GM21423 (cell line): ENCODE data around the gene CCDC81.
"Not testable (repeated sequence)": the region's sequence is repeated elsewhere in the genome, so short reads cannot be mapped to it uniquely, and the experiment has no call there.

ENCODE experiments used
- ATAC-seq: cut with Tn5 transposase; IDR thresholded peaks from one replicate; pipeline ENCODE4 v1.9.1; 2021; ENCODE audit warnings: mild to moderate bottlenecking, moderate library complexity; ENCODE audit not compliant: unreplicated experiment

The CCDC81 gene

DNA sequence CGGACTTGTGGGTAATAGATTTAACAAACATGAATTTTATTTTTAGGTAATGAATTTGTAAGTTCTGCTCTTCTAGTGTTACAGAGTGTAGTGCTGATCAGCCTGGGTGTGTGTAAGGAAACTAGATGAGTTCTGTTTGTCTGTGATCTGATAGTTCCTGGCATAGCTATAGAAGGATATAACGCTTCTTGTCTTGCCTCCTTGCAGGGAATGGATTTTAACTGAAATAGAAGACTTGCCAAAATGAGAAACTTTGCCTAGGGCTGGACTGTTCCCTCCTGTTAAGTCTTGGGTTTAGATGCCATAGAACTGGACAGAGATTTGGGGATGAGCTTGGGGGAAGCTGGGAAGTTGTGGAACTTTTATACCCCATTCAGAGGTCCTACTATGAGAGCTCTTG lies 11.6 kb downstream of the CCDC81 start:
- ATAC-seq = no peak

DNA sequence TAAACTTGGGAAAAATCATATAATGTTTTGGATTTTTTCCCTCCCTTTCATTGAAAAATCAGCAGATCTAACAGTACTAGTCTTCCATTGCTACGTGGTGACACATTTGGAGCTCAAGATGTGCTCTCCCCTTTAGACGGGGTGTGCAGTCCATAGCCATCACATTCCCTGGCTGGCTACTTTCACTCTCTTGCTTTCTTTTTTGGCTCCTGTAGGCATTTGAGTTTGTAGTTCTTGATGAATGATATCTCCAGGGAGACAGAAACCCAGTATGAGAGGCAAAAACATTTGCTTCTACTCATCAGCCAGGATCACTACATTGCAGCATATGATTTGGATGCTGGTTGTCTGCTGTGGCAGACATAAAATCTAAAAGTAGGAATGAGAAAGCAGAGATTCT lies 12.1 kb downstream of the CCDC81 start:
- ATAC-seq = no peak

DNA sequence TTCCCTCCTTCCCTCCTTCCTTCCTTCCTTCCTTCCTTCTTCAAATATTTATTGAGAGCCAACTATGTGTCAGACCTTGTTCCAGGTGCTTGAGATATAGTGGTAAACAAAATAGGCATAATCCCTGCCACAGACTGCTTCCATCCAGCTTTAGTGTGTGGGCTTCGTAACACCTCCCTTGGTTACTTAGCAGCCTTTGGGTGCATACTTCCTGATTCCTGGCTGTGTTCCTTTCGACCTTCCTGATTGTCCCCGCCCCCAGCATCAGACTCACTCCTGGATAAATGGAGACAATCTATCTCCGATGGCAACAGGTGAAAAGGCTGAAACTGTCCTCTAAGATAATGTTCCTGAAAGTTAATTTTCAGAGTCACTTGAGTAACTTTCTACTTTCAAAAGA lies 13.5 kb downstream of the CCDC81 start:
- ATAC-seq = no peak

DNA sequence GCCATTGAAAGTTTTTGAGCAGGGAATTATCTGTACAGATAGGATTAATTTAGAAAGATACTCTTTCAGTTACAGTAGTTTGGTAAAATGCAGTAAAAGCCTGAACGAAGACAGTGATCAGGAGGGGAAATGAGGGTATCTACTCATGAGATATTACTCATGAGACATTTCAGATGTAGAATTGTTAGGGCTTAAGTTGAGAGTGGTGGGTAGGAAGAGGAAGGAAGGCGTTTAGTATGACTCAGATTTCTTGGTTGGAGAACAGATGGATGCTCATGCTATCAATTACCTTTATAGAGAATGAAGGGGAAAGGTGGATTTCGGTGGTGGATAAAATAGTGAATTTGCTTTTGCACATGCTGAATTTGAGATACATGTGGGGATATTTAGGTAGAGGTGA lies 15.8 kb downstream of the CCDC81 start:
- ATAC-seq = no peak

DNA sequence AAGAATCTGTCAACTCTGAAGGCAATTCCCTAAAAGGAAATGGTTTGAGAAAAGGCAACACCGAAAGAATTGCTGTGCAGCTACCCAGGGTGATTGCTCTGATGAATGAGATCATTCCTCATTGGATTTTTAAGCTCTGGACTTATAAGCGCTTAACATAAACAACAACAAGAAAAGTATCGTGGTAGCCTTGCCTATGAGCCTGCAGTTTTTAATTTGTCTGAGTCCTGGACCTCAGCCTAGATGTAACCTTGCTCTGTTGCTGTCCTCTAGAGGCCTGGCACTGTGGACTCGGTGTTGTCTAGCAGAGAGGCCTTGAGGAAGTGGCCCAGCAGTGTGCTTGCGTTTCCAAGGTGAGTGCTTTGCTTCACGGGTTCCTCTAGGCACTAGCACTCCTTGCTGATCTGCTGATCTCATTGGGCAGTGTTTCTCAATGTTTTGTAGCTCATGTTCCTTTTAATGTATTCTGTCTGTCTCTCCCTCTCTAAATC lies 20.4 kb downstream of the CCDC81 start:
- ATAC-seq = no peak

DNA sequence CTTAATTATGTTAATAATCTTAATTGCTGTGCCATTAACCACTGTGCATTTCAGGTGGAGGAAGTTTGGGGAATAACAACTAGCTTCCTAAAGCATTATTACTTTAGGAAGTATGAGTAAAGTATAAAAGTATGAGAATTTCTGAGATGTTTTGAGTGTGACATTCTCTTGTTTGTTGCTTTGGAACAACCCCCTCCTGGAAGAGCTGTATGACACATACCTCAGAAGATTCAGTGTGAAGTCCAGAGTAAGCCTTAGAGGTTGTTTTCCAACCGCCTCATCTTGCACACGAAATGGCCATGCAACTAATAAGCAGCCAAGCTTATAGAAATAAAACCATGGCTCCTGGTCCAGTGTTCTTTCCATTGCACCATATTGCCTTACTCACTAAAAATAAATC lies 21.7 kb downstream of the CCDC81 start:
- ATAC-seq = no peak

DNA sequence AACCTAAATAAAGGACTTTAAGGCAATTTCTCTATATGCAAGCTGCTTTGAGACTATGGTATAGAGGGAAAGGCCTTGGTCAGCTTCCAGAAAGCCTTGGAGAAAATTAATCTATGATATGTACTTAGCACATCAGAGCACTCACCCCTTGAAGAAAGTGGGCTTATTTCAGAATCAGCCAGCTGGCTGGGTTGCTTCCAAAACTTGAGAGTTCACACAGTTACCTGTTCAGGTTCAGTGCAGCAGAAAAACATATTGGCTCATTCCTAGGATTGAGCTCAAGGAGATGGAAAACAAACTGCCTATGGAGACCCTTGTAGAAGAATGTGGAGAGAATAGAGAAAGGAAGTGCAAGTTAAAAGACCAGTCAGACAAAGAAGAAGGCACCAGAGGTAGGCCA lies 22.7 kb downstream of the CCDC81 start:
- no peak for ATAC-seq

DNA sequence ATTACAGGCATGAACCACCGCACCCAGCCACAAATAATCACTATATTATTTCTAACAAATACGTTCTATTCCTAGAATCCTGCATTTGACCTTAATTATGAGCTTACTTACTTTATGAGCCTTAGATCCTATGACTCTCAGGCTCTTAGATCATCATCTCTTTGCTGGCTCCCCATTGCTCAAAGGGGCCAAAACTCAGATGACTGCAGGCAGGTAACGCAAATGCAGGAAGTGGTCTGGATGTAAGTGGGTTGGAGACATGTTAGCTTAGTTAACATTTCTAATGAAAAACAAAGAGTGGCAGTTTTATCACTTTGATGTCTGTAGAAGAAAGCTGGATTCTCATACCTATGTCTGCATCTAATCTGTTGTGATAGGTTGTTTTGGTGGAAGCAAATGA lies 23.4 kb downstream of the CCDC81 start:
- ATAC-seq = no peak

DNA sequence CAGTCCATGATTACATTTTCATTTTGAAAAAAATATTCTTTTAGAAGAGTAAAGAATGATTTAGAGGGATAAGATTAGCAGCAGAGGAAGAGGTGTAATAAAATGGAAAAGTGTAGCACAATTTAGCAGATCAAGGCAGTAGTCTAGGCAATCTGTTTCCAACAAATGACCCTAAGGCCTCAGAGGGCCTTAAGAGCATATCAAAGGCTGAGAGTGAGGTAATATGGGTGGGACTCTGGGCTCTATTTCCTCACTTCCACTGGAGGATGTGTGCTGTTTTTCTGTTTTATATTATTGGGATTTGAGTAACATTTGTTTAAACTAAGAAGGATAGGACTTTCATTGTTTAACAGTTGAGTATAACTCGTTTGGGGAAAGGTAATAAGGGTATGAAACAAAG lies 28.8 kb downstream of the CCDC81 start:
- ATAC-seq = no peak

DNA sequence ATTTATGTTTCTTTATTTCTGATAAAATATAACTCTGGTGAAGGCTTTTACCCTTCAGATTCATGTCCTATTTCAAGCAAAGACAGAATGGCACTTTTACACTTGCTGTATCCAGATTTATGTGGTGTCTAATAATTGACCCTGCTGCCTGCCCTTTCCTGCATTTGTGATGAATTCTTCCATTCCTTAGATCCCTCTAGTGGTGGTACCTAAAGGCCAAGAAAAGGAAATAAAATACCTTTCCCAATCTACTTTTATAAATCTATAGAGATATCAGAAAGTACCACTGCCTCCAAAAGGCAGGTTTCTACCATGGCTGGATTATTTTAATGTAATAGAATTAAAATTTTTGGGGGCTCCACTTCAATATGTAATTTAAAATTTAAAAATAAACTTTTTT lies 34.2 kb downstream of the CCDC81 start:
- ATAC-seq = no peak

DNA sequence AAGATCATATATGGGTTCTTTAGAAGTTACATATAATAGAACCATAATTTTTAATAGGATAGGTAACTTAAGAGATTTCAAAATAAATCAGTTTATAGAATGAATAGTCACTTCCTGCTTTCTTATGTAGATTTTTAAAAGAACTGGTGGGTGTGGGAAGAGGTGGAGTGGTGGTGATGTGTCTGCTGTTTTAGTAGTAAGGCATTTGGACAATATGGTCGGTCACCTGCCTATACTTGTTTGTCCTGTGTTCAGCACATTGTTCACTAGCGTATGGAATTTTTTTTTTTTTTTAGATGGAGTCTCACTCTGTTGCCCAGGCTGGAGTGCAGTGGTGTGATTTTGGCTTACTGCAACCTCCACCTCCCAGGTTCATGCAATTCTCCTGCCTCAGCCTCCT lies 39.3 kb downstream of the CCDC81 start:
- no peak for ATAC-seq

DNA sequence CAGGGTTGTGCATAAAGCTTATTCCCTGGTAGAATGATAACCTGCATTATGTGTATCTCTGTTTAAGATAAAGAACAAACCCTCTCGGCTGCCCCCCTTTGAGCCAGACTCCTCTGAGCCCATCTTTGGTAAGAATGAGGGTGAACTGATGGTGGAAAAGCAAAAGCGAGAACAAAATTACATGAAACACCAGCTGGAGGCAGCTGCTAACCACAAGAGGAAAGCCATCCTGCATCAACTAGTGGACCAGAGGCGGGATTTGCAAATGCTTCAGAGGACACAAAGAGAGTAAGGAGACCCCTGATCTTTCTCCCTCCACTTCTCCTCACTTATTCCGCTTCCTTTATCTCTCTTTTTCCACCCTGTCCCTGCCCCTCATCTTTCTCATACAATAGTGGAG lies 40.3 kb downstream of the CCDC81 start:
- ATAC-seq = no peak

DNA sequence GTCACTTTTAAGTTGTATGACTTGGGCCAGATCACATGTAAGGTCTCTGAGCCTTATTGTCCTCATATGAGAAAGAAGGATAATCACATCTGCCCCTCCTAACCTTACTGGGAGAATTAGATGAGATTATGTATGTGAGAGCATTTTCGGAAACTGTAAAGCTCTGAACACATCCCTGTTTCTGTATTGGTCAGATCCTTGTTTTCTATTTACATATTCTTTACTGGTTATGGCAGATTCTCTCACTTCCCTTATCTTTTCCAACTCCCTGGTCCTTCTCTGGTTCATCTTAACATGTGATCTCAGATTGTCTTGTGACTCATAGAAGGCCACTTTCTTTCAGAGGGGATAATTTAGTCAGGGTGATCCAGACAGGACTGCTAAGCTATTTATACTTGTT lies 41.8 kb downstream of the CCDC81 start:
- no peak for ATAC-seq

DNA sequence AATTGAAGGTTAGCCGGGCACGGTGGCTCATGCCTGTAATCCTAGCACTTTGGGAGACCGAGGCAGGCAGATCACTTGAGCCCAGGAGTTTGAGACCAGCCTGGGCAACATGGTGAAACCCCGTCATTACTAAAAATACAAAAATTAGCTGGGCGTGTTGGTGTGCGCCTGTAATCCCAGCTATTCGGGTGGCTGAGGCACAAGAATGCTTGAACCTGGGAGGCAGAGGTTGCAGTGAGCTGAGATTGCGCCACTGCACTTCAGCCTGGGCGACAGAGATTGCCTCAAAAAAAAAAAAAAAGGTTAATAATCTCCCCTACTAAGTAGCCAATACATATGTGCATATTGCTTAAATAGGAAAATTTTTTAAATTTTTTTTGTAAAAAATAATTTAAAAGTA lies 42.3 kb downstream of the CCDC81 start:
- not testable (repeated sequence) for ATAC-seq

DNA sequence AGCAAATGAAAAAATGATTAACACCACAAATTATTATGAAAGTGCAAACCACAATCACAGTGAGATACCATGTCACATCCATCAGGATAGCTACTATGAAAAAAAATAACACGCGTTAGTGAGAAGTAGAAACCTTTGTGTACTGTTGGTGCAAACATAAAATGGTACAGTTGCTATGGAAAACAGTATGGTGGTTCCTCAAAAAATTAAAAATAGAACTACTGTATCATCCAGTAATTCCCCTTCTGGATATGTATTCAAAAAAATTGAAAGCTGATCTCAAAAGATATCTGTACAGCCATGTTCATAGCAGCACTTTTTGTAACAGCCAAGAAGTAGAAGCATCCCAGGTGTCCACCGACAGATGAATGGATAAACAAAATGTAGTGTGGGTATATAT lies 43.4 kb downstream of the CCDC81 start:
- no peak for ATAC-seq

DNA sequence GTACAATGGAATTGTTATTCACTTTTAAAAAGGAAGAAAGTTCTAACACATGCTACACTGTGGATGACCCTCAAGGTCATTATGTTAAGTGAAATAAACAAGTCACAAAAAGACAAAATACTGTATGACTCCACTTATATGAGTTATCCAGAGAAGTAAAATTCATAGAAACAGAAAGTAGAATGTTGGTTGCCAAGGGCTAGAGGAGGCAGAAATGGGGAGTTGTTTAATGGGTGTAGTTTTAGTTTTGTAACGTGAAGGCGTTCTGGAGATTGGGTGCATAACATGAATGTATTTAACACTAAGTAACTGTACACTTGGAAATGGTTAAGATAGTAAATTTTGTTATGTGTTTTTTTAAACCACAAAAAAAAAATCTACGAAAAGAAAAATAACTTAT lies 43.8 kb downstream of the CCDC81 start:
- ATAC-seq = no peak

DNA sequence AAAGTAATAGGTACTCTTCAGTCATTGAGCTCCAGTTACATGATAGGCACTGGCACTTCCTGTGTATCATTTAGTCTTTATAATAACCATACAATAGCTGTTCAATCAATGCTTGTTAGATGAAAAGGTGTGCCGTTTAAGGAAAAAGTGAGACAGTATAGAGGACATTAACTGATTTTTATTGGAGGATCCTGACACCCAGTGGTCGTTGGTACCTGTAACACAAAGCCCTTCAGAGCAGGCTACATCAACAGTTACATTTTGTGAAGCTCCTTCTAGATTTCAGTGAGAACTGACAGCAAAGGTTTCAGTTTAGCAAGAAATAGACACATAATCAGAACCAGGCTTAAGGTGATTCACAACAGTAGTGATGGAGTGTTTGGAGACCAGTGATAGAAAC lies 44.2 kb downstream of the CCDC81 start:
- ATAC-seq = peak; percentile 55

DNA sequence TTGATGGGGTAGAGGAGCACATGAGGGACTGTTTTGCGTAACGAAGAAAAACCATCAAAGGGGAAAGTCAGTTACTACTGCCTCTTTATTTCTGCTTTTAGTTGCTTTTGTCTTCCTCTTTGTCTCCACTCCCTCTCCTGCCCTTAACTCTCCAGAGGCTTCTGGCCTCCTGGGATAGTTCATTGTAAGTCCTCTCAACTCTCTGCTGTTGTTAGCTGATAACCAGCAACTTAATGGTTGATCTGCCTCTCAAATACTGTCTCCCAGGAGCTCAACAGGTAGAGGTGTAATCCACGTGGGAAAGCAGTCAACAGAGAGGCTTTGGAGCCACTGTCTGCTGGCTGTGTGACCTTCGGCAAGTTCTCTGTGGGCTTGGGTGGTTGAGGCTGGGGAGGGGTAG lies 47.3 kb downstream of the CCDC81 start:
- ATAC-seq = no peak

DNA sequence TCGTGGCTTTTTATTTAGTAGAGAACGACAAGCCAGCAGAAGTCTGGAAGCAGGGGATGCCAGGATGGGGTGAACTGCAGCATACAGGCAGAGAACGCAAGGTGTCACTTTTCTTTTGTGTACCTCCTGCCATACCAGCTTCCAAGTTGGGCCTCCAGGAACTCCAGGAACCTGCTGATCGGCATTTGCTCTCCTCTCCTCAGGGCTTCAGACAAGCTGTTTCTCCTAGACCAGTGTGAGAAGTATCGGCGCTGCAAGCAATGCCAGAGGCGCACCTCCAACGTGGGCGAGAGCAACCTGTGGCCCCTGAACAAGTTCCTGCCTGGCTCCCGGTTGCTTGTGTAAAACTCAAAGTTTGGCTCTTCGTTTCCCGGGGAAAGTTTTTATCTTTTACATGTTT lies 47.7 kb downstream of the CCDC81 start:
- no peak for ATAC-seq

DNA sequence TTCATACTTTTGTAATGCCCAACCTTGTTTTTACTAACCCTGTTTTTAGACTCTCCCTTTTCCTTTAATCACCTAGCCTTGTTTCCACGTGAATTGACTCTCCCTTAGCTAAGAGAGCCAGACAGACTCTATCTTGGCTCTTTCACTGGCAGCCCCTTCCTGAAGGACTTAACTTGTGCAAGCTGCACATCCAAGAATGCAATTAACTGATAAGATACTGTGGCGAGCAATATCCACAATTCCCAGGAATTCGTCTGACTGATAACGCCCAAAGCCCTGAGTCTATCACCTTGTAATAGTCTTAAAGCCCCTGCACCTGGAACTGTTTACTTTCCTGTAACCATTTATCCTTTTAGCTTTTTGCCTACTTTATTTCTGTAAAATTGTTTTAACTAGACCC lies 48.8 kb downstream of the CCDC81 start:
- ATAC-seq = not testable (repeated sequence)

DNA sequence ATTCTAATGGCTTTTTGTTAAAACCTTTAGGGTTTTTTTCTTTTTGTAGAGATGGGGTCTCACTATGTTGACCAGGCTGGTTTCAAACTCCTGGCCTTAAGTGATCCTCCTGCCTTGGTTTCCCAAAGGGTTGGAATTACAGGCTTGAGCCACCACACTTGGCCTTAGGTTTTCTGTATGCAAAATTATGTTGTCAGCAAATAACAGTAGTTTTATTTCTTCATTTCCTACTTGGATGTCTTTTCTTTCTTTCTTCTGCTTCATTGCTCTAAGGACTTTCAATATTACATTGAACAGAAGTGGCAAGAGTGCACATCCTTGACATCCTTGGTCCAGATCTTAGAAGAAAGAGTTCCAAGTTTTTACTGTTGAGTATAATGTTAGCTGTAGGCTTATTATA lies 52.8 kb downstream of the CCDC81 start:
- ATAC-seq = no peak

DNA sequence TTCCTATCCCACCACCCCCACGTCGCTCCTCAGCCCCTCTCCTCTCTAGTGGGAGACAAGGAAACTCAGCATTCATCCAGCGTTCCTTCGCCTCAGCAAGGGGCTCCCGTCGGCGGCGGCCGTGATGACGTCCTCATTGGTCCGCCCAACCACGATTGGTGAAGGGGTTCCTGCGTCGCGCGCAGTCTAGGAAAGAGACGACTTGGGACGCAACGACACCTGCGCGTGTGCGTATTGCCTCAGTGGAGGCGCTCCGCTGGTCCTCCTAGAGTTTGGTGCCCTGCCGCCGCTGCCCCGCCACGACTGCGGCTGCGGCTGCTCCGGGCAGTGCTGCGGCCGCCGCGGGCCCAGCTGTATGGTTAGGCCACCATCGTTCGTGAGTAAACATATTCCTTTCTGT lies 56.6 kb downstream of the CCDC81 start:
- ATAC-seq = peak; percentile 52

DNA sequence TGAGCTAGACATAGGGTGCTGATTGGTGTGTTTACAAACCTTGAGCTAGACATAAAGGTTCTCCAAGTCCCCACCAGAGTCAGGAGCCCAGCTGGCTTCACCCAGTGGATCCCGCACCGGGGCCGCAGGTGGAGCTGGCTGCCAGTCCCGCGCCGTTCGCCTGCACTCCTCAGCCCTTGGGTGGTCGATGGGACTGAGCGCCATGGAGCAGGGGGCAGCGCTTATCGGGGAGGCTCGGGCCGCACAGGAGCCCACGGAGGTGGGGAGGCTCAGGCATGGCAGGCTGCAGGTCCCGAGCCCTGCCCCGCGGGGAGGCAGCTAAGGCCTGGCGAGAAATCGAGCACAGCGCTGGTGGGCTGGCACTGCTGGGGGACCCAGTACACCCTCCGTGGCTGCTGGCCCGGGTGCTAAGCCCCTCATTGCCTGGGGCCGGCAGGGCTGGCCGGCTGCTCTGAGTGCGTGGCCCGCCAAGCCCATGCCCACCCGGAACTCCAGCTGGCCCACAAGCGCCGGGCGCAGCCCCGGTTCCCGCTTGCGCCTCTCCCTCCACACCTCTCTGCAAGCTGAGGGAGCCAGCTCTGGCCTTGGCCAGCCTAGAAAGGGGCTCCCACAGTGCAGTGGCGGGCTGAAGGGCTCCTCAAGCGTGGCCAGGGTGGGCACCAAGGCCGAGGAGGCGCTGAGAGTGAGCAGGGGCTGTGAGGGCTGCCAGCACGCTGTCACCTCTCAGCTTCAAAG lies 58.8 kb downstream of the CCDC81 start:
- not testable (repeated sequence) for ATAC-seq
